ENCODE data around the gene ACAN. TPM values are rescaled to one million over a fixed set of nuclear protein-coding genes. Genes with fewer than 3 reads are reported as not detected.

The ACAN gene
- polyA plus RNA-seq (2013, experiment 1 of 2), result 8.4 TPM
- polyA plus RNA-seq (2013, experiment 2 of 2), result 6.1 TPM

GRCh38 chr15:88803241-88803919 lies at the start of gene ACAN:
TSS of gene ACAN (plus strand) at chr15:88803436. CDS start at chr15:88836207, 32,771 bp downstream.
- 1 to 2% methylated on average over 9 to 30 of the region's 61 CpGs for WGBS, 2 experiments (ENCODE audit: insufficient coverage in 2 of 2)
- Histone ChIP-seq H3K9me3 (ENCODE audit: control insufficient read depth, low read length) (no peaks in the 10 kb centered on the region), H3K4me1 (ENCODE audit: control insufficient read depth, insufficient read depth, low read length, poor library complexity, severe bottlenecking) (peaks cover 25% of the 10 kb centered on the region), H3K36me3 (ENCODE audit: control insufficient read depth, insufficient read depth, low read length) (no peaks in the 10 kb centered on the region), H3K27ac (ENCODE audit: low read depth, low read length, severe bottlenecking) (no peak within 1 kb of the TSS), H3K4me3 (ENCODE audit: extremely low read depth, insufficient read depth, low read length, poor library complexity, severe bottlenecking) (peak within 1 kb of the TSS; percentile 52)

GRCh38 chr15:88756521-88756920 lies 46.7 kb upstream of the ACAN start:
- no peaks in the 10 kb centered on the region for H3K36me3 ChIP-seq (ENCODE audit: control insufficient read depth, insufficient read depth, low read length)
- 92 to 94% methylated on average over 4 of the region's 4 CpGs for WGBS, 2 experiments (ENCODE audit: insufficient coverage in 2 of 2)

GRCh38 chr15:88756921-88757320 lies 46.3 kb upstream of the ACAN start:
- WGBS, 2 experiments (ENCODE audit: insufficient coverage in 2 of 2), result 95 to 96% methylated on average over 3 of the region's 3 CpGs
- Histone ChIP-seq H3K27ac (ENCODE audit: low read depth, low read length, severe bottlenecking) (no peak overlapping the region), H3K9me3 (ENCODE audit: control insufficient read depth, low read length) (no peaks in the 10 kb centered on the region)

More at GRCh38 chr15:88756521-88756920, 46.7 kb upstream of the ACAN start:
- Histone ChIP-seq H3K4me3 (ENCODE audit: extremely low read depth, insufficient read depth, low read length, poor library complexity, severe bottlenecking) (no peak overlapping the region), H3K9me3 (ENCODE audit: control insufficient read depth, low read length) (no peaks in the 10 kb centered on the region), H3K27ac (ENCODE audit: low read depth, low read length, severe bottlenecking) (no peak overlapping the region), H3K4me1 (ENCODE audit: control insufficient read depth, insufficient read depth, low read length, poor library complexity, severe bottlenecking) (no peaks in the 10 kb centered on the region)

GRCh38 chr15:88759872-88760271 lies 43.4 kb upstream of the ACAN start:
- no peaks in the 10 kb centered on the region for H3K4me1 ChIP-seq (ENCODE audit: control insufficient read depth, insufficient read depth, low read length, poor library complexity, severe bottlenecking)
- no peak overlapping the region for H3K27ac ChIP-seq (ENCODE audit: low read depth, low read length, severe bottlenecking)
- no peaks in the 10 kb centered on the region for H3K9me3 ChIP-seq (ENCODE audit: control insufficient read depth, low read length)
- no peaks in the 10 kb centered on the region for H3K36me3 ChIP-seq (ENCODE audit: control insufficient read depth, insufficient read depth, low read length)
- H3K4me3 ChIP-seq (ENCODE audit: extremely low read depth, insufficient read depth, low read length, poor library complexity, severe bottlenecking), result no peak overlapping the region
- WGBS, 2 experiments (ENCODE audit: insufficient coverage in 2 of 2), result 64% methylated on average over 1 of the region's 1 CpG; no CpG with 5 or more reads in 1 of the 2 experiments

More at GRCh38 chr15:88756921-88757320, 46.3 kb upstream of the ACAN start:
- Histone ChIP-seq H3K36me3 (ENCODE audit: control insufficient read depth, insufficient read depth, low read length) (no peaks in the 10 kb centered on the region), H3K4me1 (ENCODE audit: control insufficient read depth, insufficient read depth, low read length, poor library complexity, severe bottlenecking) (no peaks in the 10 kb centered on the region), H3K4me3 (ENCODE audit: extremely low read depth, insufficient read depth, low read length, poor library complexity, severe bottlenecking) (no peak overlapping the region)

GRCh38 chr15:88764448-88764847 lies 38.8 kb upstream of the ACAN start:
- no peak overlapping the region for H3K4me3 ChIP-seq (ENCODE audit: extremely low read depth, insufficient read depth, low read length, poor library complexity, severe bottlenecking)
- no CpG with 5 or more reads among the region's 1 CpG for WGBS, 2 experiments (ENCODE audit: insufficient coverage in 2 of 2)
- H3K9me3 ChIP-seq (ENCODE audit: control insufficient read depth, low read length), result no peaks in the 10 kb centered on the region
- no peaks in the 10 kb centered on the region for H3K36me3 ChIP-seq (ENCODE audit: control insufficient read depth, insufficient read depth, low read length)
- H3K27ac ChIP-seq (ENCODE audit: low read depth, low read length, severe bottlenecking), result no peak overlapping the region
- no peaks in the 10 kb centered on the region for H3K4me1 ChIP-seq (ENCODE audit: control insufficient read depth, insufficient read depth, low read length, poor library complexity, severe bottlenecking)

- no peak overlapping the region for H3K27ac ChIP-seq (ENCODE audit: low read depth, low read length, severe bottlenecking)
- no peaks in the 10 kb centered on the region for H3K36me3 ChIP-seq (ENCODE audit: control insufficient read depth, insufficient read depth, low read length)
- WGBS, 2 experiments (ENCODE audit: insufficient coverage in 2 of 2), result 78 to 100% methylated on average over 1 to 2 of the region's 2 CpGs
- no peaks in the 10 kb centered on the region for H3K4me1 ChIP-seq (ENCODE audit: control insufficient read depth, insufficient read depth, low read length, poor library complexity, severe bottlenecking)
- H3K9me3 ChIP-seq (ENCODE audit: control insufficient read depth, low read length), result no peaks in the 10 kb centered on the region
- H3K4me3 ChIP-seq (ENCODE audit: extremely low read depth, insufficient read depth, low read length, poor library complexity, severe bottlenecking), result no peak overlapping the region
Measured at GRCh38 chr15:88765212-88765611, 38.0 kb upstream of the ACAN start.

- no peaks in the 10 kb centered on the region for H3K9me3 ChIP-seq (ENCODE audit: control insufficient read depth, low read length)
- H3K36me3 ChIP-seq (ENCODE audit: control insufficient read depth, insufficient read depth, low read length), result no peaks in the 10 kb centered on the region
- H3K4me1 ChIP-seq (ENCODE audit: control insufficient read depth, insufficient read depth, low read length, poor library complexity, severe bottlenecking), result no peaks in the 10 kb centered on the region
- H3K27ac ChIP-seq (ENCODE audit: low read depth, low read length, severe bottlenecking), result no peak overlapping the region
- WGBS, 2 experiments (ENCODE audit: insufficient coverage in 2 of 2), result 45 to 50% methylated on average over 21 to 33 of the region's 38 CpGs
- H3K4me3 ChIP-seq (ENCODE audit: extremely low read depth, insufficient read depth, low read length, poor library complexity, severe bottlenecking), result peak overlapping the region; percentile 16
Measured at GRCh38 chr15:88769161-88769971, 33.9 kb upstream of the ACAN start.

GRCh38 chr15:88775776-88776175 lies 27.5 kb upstream of the ACAN start:
- no peaks in the 10 kb centered on the region for H3K4me1 ChIP-seq (ENCODE audit: control insufficient read depth, insufficient read depth, low read length, poor library complexity, severe bottlenecking)
- H3K9me3 ChIP-seq (ENCODE audit: control insufficient read depth, low read length), result peaks cover 9% of the 10 kb centered on the region
- no peak overlapping the region for H3K27ac ChIP-seq (ENCODE audit: low read depth, low read length, severe bottlenecking)
- WGBS, 2 experiments (ENCODE audit: insufficient coverage in 2 of 2), result 96 to 100% methylated on average over 1 to 3 of the region's 4 CpGs
- no peak overlapping the region for H3K4me3 ChIP-seq (ENCODE audit: extremely low read depth, insufficient read depth, low read length, poor library complexity, severe bottlenecking)
- H3K36me3 ChIP-seq (ENCODE audit: control insufficient read depth, insufficient read depth, low read length), result no peaks in the 10 kb centered on the region

- Histone ChIP-seq H3K4me1 (ENCODE audit: control insufficient read depth, insufficient read depth, low read length, poor library complexity, severe bottlenecking) (no peaks in the 10 kb centered on the region), H3K4me3 (ENCODE audit: extremely low read depth, insufficient read depth, low read length, poor library complexity, severe bottlenecking) (no peak overlapping the region), H3K9me3 (ENCODE audit: control insufficient read depth, low read length) (peaks cover 9% of the 10 kb centered on the region), H3K36me3 (ENCODE audit: control insufficient read depth, insufficient read depth, low read length) (no peaks in the 10 kb centered on the region), H3K27ac (ENCODE audit: low read depth, low read length, severe bottlenecking) (no peak overlapping the region)
- WGBS, 2 experiments (ENCODE audit: insufficient coverage in 2 of 2), result 87 to 92% methylated on average over 3 of the region's 3 CpGs
Measured at GRCh38 chr15:88776646-88777045, 26.6 kb upstream of the ACAN start.

- no peaks in the 10 kb centered on the region for H3K36me3 ChIP-seq (ENCODE audit: control insufficient read depth, insufficient read depth, low read length)
- no peaks in the 10 kb centered on the region for H3K4me1 ChIP-seq (ENCODE audit: control insufficient read depth, insufficient read depth, low read length, poor library complexity, severe bottlenecking)
- peaks cover 9% of the 10 kb centered on the region for H3K9me3 ChIP-seq (ENCODE audit: control insufficient read depth, low read length)
- H3K27ac ChIP-seq (ENCODE audit: low read depth, low read length, severe bottlenecking), result no peak overlapping the region
- no peak overlapping the region for H3K4me3 ChIP-seq (ENCODE audit: extremely low read depth, insufficient read depth, low read length, poor library complexity, severe bottlenecking)
- WGBS, 2 experiments (ENCODE audit: insufficient coverage in 2 of 2), result no CpG with 5 or more reads among the region's 1 CpG
Measured at GRCh38 chr15:88779944-88780343, 23.3 kb upstream of the ACAN start.

- Histone ChIP-seq H3K27ac (ENCODE audit: low read depth, low read length, severe bottlenecking) (no peak overlapping the region), H3K4me3 (ENCODE audit: extremely low read depth, insufficient read depth, low read length, poor library complexity, severe bottlenecking) (no peak overlapping the region), H3K36me3 (ENCODE audit: control insufficient read depth, insufficient read depth, low read length) (no peaks in the 10 kb centered on the region), H3K4me1 (ENCODE audit: control insufficient read depth, insufficient read depth, low read length, poor library complexity, severe bottlenecking) (no peaks in the 10 kb centered on the region), H3K9me3 (ENCODE audit: control insufficient read depth, low read length) (no peaks in the 10 kb centered on the region)
- WGBS, 2 experiments (ENCODE audit: insufficient coverage in 2 of 2), result 83 to 85% methylated on average over 6 of the region's 8 CpGs
Measured at GRCh38 chr15:88782465-88782864, 20.8 kb upstream of the ACAN start.
